Aorta (tissue), 5 donors: ENCODE results near the gene ZEB2. TPM values are rescaled to one million over a fixed set of nuclear protein-coding genes. Genes with fewer than 3 reads are reported as not detected.

Source experiments
- ATAC-seq: fragments of 200-7000 bp; cut with Tn5 transposase; one replicate; pipeline ENCODE4 v1.9.1; 2022; ENCODE audit warnings: moderate library complexity; ENCODE audit not compliant: low FRiP score
- DNase-seq, 2 donors: peaks; one replicate each; pipeline ENCODE4 v3.0.0-alpha.2; 2020
- H3K27ac ChIP-seq, 2 donors: one replicate each; pipeline ENCODE4 v1.5.1; 2013; ENCODE audit warnings: low read length in 2 of 2, mild to moderate bottlenecking in 2 of 2, moderate library complexity in 2 of 2, control low read depth in 1 of 2, inconsistent platforms in 1 of 2, low read depth in 1 of 2
- H3K27me3 ChIP-seq, 2 donors: one replicate each; pipeline ENCODE4 v1.6.1; 2013; ENCODE audit warnings: control low read depth in 1 of 2, low read length in 1 of 2, mild to moderate bottlenecking in 1 of 2, moderate library complexity in 1 of 2; ENCODE audit not compliant: insufficient read depth in 2 of 2, control insufficient read depth in 1 of 2
- H3K36me3 ChIP-seq, 2 donors: one replicate each; pipeline ENCODE4 v1.6.1; 2013; ENCODE audit warnings: control low read depth in 1 of 2, low read length in 1 of 2, mild to moderate bottlenecking in 1 of 2; ENCODE audit not compliant: insufficient read depth in 2 of 2, control insufficient read depth in 1 of 2
- H3K4me1 ChIP-seq, 2 donors: one replicate each; pipeline ENCODE4 v1.6.1; 2013; ENCODE audit warnings: low read length in 2 of 2, control low read depth in 1 of 2, mild to moderate bottlenecking in 1 of 2, moderate library complexity in 1 of 2; ENCODE audit not compliant: insufficient read depth in 2 of 2, control insufficient read depth in 1 of 2
- H3K4me3 ChIP-seq, 2 donors: one replicate each; pipeline ENCODE4 v1.5.1; 2013; ENCODE audit warnings: low read length in 2 of 2, control low read depth in 1 of 2, mild to moderate bottlenecking in 1 of 2
- H3K9me3 ChIP-seq: one replicate; pipeline ENCODE4 v1.6.1; 2013; ENCODE audit warnings: mild to moderate bottlenecking, low read length; ENCODE audit not compliant: control insufficient read depth
- WGBS, 2 donors: extraction: QIAGEN DNeasy Blood & Tissue Kit; methylation state at CpG; one replicate each; pipeline ENCODE4 v1.1.7; 2013; 5-methylcytosine and 5-hydroxymethylcytosine counted together
- intact Hi-C, 2 donors: fragments of 100-400 bp; cut with DNase I; formaldehyde crosslinking; loops; one replicate each; pipeline versions ENCODE4 v1.14.2 to v1.15.0; 2022
- polyA plus RNA-seq, 2 donors: library from polyadenylated mRNA; stranded (reverse); fragments of 200-250 nt; gene quantifications; one replicate each; pipeline ENCODE4 v1.2.3, GENCODE V29; 2013
- total RNA-seq, 2 donors: library from RNA; stranded (reverse); fragmentation: NEBNext Ultra II Directional; extraction: Animal tissue kit (Norgen Biotek cat#: 25700); gene quantifications; one replicate each; pipeline ENCODE4 v1.2.1, GENCODE V29; 2021
- donor health status: healthy with polysubstance abuse.
- donor health status: Bipolar disorder and iron deficiency.
- donor health status: DM: no; HTN: no; CAD: no.
- donor health status: DM: no; HTN: no; CAD: no.
- donor health status: DM: yes; HTN: yes; CAD: no.

Gene ZEB2
- total and polyA plus RNA-seq, 4 donors, result 38.7 to 301 (median 121) TPM

- Histone ChIP-seq H3K36me3 (no peaks in the 10 kb centered on the region), H3K4me1 (peaks cover 0 to 6% of the 10 kb centered on the region in 2 donors), H3K27ac (peak overlapping the region in 1 of 2 donors; percentile 17), H3K27me3 (no peaks in the 10 kb centered on the region), H3K4me3 (no peak overlapping the region), H3K9me3 (no peaks in the 10 kb centered on the region)
- ATAC-seq, result no peak
- 78 to 79% methylated on average over 9 of the region's 9 CpGs for WGBS, 2 donors
- intact Hi-C loops, result loop anchor here in 1 of 2 donors (5.0 to 10.0 kb wide), 2 partner anchors 55 to 127 kb away; a partner anchor contains a TSS
- DNase-seq, result no peak
These were observed 130.0 kb downstream of the ZEB2 start for GRCh38 chr2:144389930-144390311.

GRCh38 chr2:144389151-144389929 is 130.6 kb downstream of the ZEB2 start:
- peaks cover 0 to 6% of the 10 kb centered on the region in 2 donors for H3K4me1 ChIP-seq
- DNase-seq, result no peak
- peak overlapping the region in 1 of 2 donors; percentile 17 for H3K27ac ChIP-seq
- WGBS, 2 donors, result 85 to 86% methylated on average over 37 of the region's 37 CpGs
- no peaks in the 10 kb centered on the region for H3K9me3 ChIP-seq
- intact Hi-C loops, result loop anchor here in 1 of 2 donors (5.0 to 10.0 kb wide), 2 partner anchors 55 to 128 kb away; a partner anchor contains a TSS
- no peak overlapping the region for H3K4me3 ChIP-seq
- H3K36me3 ChIP-seq, result no peaks in the 10 kb centered on the region
- no peak for ATAC-seq
- H3K27me3 ChIP-seq, result no peaks in the 10 kb centered on the region

- intact Hi-C loops, result loop anchor here in 1 of 2 donors (5.0 to 10.0 kb wide), 2 partner anchors 51 to 132 kb away; a partner anchor contains a TSS
- Histone ChIP-seq H3K4me3 (no peak overlapping the region), H3K4me1 (peaks cover 2 to 6% of the 10 kb centered on the region in 2 donors), H3K36me3 (no peaks in the 10 kb centered on the region), H3K9me3 (no peaks in the 10 kb centered on the region), H3K27ac (no peak overlapping the region), H3K27me3 (no peaks in the 10 kb centered on the region)
- DNase-seq (no peak), ATAC-seq (no peak)
- WGBS, 2 donors, result 91 to 95% methylated on average over 1 of the region's 1 CpG
These were observed 134.5 kb downstream of the ZEB2 start for GRCh38 chr2:144385381-144385780.

- Histone ChIP-seq H3K4me1 (peaks cover 2 to 7% of the 10 kb centered on the region in 2 donors), H3K27ac (no peak overlapping the region), H3K36me3 (no peaks in the 10 kb centered on the region), H3K9me3 (no peaks in the 10 kb centered on the region), H3K4me3 (no peak overlapping the region), H3K27me3 (no peaks in the 10 kb centered on the region)
- DNase-seq (no peak), ATAC-seq (no peak)
- intact Hi-C loops, result loop anchor here in 1 of 2 donors (10.0 kb wide), 1 partner anchor 49 kb away; a partner anchor contains a TSS
- 57 to 62% methylated on average over 4 of the region's 4 CpGs for WGBS, 2 donors
These were observed 136.3 kb downstream of the ZEB2 start for GRCh38 chr2:144383571-144384100.

- H3K9me3 ChIP-seq, result no peaks in the 10 kb centered on the region
- no peaks in the 10 kb centered on the region for H3K27me3 ChIP-seq
- WGBS, 2 donors, result 28 to 31% methylated on average over 2 of the region's 2 CpGs
- no peak overlapping the region for H3K27ac ChIP-seq
- no peaks in the 10 kb centered on the region for H3K36me3 ChIP-seq
- peaks cover 2 to 7% of the 10 kb centered on the region in 2 donors for H3K4me1 ChIP-seq
- intact Hi-C loops, result loop anchor here in 1 of 2 donors (10.0 kb wide), 1 partner anchor 48 kb away; a partner anchor contains a TSS
- DNase-seq (no peak), ATAC-seq (peak; percentile 57)
- H3K4me3 ChIP-seq, result no peak overlapping the region
These were observed 137.1 kb downstream of the ZEB2 start for GRCh38 chr2:144382849-144383248.

GRCh38 chr2:144381716-144382115 is 138.2 kb downstream of the ZEB2 start:
- ATAC-seq, result no peak
- DNase-seq, result no peak
- 81 to 82% methylated on average over 2 of the region's 2 CpGs for WGBS, 2 donors

GRCh38 chr2:144379851-144380311 is 140.0 kb downstream of the ZEB2 start:
- ATAC-seq (peak; percentile 56), DNase-seq (no peak)
- Histone ChIP-seq H3K36me3 (no peaks in the 10 kb centered on the region), H3K27ac (peak overlapping the region in 1 of 2 donors; percentile 17), H3K4me1 (peaks cover 4 to 7% of the 10 kb centered on the region in 2 donors), H3K27me3 (no peaks in the 10 kb centered on the region), H3K9me3 (no peaks in the 10 kb centered on the region), H3K4me3 (peak overlapping the region in 1 of 2 donors; percentile 41)
- WGBS, 2 donors, result 9 to 14% methylated on average over 11 of the region's 11 CpGs
- intact Hi-C loops, result loop anchor here in 1 of 2 donors (10.0 kb wide), 1 partner anchor 45 kb away; a partner anchor contains a TSS

More at GRCh38 chr2:144381716-144382115, 138.2 kb downstream of the ZEB2 start:
- Histone ChIP-seq H3K36me3 (no peaks in the 10 kb centered on the region), H3K27ac (no peak overlapping the region), H3K27me3 (no peaks in the 10 kb centered on the region), H3K9me3 (no peaks in the 10 kb centered on the region), H3K4me3 (no peak overlapping the region), H3K4me1 (peaks cover 2 to 7% of the 10 kb centered on the region in 2 donors)
- intact Hi-C loops, result loop anchor here in 1 of 2 donors (10.0 kb wide), 1 partner anchor 47 kb away; a partner anchor contains a TSS

GRCh38 chr2:144378551-144378950 is 141.4 kb downstream of the ZEB2 start:
- Histone ChIP-seq H3K27ac (no peak overlapping the region), H3K27me3 (no peaks in the 10 kb centered on the region), H3K36me3 (no peaks in the 10 kb centered on the region), H3K9me3 (no peaks in the 10 kb centered on the region), H3K4me3 (no peak overlapping the region), H3K4me1 (peaks cover 4 to 7% of the 10 kb centered on the region in 2 donors)
- WGBS, 2 donors, result 88 to 90% methylated on average over 5 of the region's 5 CpGs
- DNase-seq, result no peak
- no peak for ATAC-seq
- intact Hi-C loops, result no loop called here
